Ascending aorta (tissue), 2 donors: ENCODE results near the gene PDE4B. TPM values are rescaled to one million over a fixed set of nuclear protein-coding genes. Genes with fewer than 3 reads are reported as not detected.

ENCODE experiments used
- DNase-seq, 2 donors: peaks; one replicate each; pipeline ENCODE4 v3.0.0-alpha.2; 2019; ENCODE audit warnings: low spot score in 2 of 2
- H3K27ac ChIP-seq, 2 donors: fragments of 200-600 bp; sonication (generic); one replicate each; pipeline ENCODE4 v1.5.1; 2016 to 2017; ENCODE audit warnings: mild to moderate bottlenecking in 1 of 2
- H3K27me3 ChIP-seq: fragments of 200-600 bp; sonication (generic); one replicate; pipeline ENCODE4 v1.5.1; 2017
- H3K36me3 ChIP-seq, 2 donors: fragments of 200-600 bp; sonication (generic); one replicate each; pipeline ENCODE4 v1.5.1; 2016
- H3K4me1 ChIP-seq, 2 donors: fragments of 200-600 bp; sonication (generic); one replicate each; pipeline ENCODE4 v1.5.1; 2016 to 2017; ENCODE audit warnings: mild to moderate bottlenecking in 1 of 2
- H3K4me3 ChIP-seq, 2 donors: fragments of 200-600 bp; sonication (generic); one replicate each; pipeline ENCODE4 v1.5.1; 2016 to 2017; ENCODE audit warnings: mild to moderate bottlenecking in 1 of 2
- H3K9me3 ChIP-seq, 2 donors: fragments of 200-600 bp; sonication (generic); one replicate each; pipeline ENCODE4 v1.5.1; 2016
- intact Hi-C: fragments of 100-400 bp; cut with DNase I; formaldehyde crosslinking; loops from one replicate; pipeline ENCODE4 v1.15.1; 2023
- total RNA-seq: library from RNA; depleted of rRNA; stranded (reverse); fragments of >200 nt; gene quantifications from one replicate; pipeline ENCODE4 v1.1.0, GENCODE V29; 2016
- TF ChIP-seq, protein P1 (sequence below), 3 experiments: fragments of 200-600 bp in 2 of 3; fragments of 450-650 bp in 1 of 3; sonication (generic) in 2 of 3; IDR thresholded peaks; one replicate each; pipeline ENCODE4 v1.5.1; 2016 to 2019; ENCODE audit warnings: antibody characterized with exemption in 3 of 3, mild to moderate bottlenecking in 1 of 3, moderate library complexity in 1 of 3

The PDE4B gene
- total RNA-seq, 1 donor from 2014 or later = 4.5 TPM

DNA sequence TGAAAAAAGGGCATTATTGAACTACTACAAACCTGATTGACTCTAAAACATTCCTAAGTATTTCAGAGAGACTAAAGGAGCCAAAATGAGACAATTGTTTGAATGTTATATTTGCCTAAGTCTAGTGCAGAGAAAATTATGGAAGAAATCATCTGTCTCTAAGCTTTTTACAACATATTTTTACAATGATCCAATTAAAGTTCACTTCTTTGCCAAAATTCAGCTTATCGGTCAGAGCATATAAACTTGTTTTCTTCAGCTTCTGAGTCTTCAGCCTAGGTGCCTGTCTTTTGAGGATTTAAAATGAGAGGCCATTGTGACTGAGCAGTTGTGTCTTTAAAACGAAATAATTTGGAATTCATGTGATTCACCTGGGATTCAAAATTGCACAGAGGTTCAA lies 560.1 kb downstream of the PDE4B start:
- TF ChIP-seq, protein P1, sequence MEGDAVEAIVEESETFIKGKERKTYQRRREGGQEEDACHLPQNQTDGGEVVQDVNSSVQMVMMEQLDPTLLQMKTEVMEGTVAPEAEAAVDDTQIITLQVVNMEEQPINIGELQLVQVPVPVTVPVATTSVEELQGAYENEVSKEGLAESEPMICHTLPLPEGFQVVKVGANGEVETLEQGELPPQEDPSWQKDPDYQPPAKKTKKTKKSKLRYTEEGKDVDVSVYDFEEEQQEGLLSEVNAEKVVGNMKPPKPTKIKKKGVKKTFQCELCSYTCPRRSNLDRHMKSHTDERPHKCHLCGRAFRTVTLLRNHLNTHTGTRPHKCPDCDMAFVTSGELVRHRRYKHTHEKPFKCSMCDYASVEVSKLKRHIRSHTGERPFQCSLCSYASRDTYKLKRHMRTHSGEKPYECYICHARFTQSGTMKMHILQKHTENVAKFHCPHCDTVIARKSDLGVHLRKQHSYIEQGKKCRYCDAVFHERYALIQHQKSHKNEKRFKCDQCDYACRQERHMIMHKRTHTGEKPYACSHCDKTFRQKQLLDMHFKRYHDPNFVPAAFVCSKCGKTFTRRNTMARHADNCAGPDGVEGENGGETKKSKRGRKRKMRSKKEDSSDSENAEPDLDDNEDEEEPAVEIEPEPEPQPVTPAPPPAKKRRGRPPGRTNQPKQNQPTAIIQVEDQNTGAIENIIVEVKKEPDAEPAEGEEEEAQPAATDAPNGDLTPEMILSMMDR (IDR thresholded peaks at IDR 0.05) = no peak
- intact Hi-C loops = loop anchor here (5.0 kb wide), 1 partner anchor 95 kb away; no protein-coding TSS in a partner anchor
- H3K27ac ChIP-seq = no peak overlapping the region
- H3K9me3 ChIP-seq = no peaks in the 10 kb centered on the region
- no peaks in the 10 kb centered on the region for H3K4me1 ChIP-seq
- no peaks in the 10 kb centered on the region for H3K27me3 ChIP-seq
- H3K36me3 ChIP-seq = no peaks in the 10 kb centered on the region
- no peak overlapping the region for H3K4me3 ChIP-seq
- no peak for DNase-seq

DNA sequence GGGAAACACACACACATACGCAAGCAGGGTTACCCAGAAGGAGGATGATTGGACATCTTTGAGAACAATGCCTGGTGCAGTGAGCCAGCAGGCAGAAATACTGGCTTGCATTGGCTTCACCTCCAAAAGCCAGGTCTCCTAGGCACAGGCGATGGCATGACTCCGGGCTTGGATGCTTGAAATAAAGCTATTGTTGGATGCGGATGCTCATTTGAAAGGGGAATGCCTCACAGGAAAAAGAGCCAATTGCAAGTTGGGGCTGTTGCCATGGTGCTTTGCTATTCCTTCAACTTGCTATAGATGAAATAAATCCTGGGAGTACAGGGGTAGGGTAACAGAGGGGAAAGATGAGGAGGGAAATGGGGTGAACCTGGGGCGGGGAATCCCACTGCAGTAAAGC lies 560.6 kb downstream of the PDE4B start:
- Histone ChIP-seq H3K4me3 (no peak overlapping the region), H3K4me1 (no peaks in the 10 kb centered on the region), H3K9me3 (no peaks in the 10 kb centered on the region), H3K27ac (no peak overlapping the region), H3K36me3 (no peaks in the 10 kb centered on the region), H3K27me3 (no peaks in the 10 kb centered on the region)
- intact Hi-C loops = loop anchor here (5.0 kb wide), 1 partner anchor 94 kb away; no protein-coding TSS in a partner anchor
- no peak for DNase-seq
- TF ChIP-seq, protein P1 (IDR thresholded peaks at IDR 0.05) = no peak

DNA sequence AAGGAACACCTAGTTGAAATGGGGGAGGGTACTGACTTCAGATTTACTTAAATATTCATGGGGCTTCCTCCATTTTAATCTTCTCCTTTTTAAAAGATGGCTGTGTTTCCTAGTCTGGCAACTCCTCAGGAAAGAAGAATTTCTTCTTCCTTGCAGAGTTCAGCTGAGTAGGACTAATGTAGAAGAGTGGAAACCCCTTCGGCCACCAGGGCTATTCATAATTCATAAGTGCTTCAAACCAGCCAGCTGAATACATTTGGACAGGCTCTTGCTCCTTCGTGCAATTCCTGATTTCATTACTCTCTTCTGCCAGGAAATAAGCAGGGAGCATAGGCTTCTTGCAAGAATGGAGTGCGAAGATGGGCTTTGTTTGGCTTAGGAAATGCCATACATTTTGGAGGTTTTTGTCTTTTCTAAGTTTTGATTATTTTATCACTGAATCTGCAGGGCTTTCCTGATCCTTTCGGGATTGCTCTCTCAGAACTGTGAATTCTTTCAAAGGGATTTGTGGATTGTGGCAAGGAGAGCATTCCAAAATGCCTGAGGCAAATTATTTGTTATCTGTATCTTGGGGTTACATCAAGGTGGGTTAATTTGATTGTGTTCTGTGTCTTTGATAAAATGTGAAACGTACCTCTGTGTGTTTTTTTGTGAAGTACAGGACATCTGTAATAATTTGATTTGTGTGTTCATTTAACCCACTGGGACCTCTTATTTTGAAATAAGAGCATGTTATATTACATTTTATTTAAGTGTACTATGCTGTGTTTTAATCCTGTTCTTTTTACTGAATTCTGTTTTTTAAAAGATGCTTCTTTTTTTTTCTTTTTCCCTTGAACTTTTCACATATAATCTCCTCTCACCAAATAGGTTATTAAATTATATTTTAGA lies 561.9 kb downstream of the PDE4B start:
- Histone ChIP-seq H3K27me3 (no peaks in the 10 kb centered on the region), H3K9me3 (no peaks in the 10 kb centered on the region), H3K36me3 (no peaks in the 10 kb centered on the region), H3K4me1 (no peaks in the 10 kb centered on the region), H3K4me3 (no peak overlapping the region), H3K27ac (no peak overlapping the region)
- intact Hi-C loops = loop anchor here (5.0 kb wide), 1 partner anchor 93 kb away; no protein-coding TSS in a partner anchor
- TF ChIP-seq, protein P1 (IDR thresholded peaks at IDR 0.05) = no peak
- DNase-seq = no peak

DNA sequence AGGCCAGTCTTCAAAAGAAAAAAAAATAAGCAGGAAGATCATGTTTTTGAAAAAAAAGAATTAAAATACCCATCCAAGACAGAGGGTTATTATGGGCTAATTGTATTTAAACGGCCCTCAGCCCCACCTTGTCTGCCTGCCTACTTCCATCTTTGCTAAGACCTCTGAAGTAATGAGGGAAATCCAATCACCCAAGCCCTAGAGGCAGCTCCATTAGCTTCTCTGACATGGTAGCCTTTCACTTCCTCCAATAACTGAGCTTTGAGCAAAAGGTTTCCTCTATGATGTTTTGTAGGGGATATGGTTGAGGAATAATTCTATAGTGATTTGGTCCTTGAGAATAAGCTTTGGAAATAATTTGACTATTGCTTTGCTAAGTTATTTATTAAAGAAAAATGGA lies 563.1 kb downstream of the PDE4B start:
- no peaks in the 10 kb centered on the region for H3K9me3 ChIP-seq
- intact Hi-C loops = no loop called here
- H3K36me3 ChIP-seq = no peaks in the 10 kb centered on the region
- H3K4me1 ChIP-seq = no peaks in the 10 kb centered on the region
- H3K27ac ChIP-seq = no peak overlapping the region
- H3K4me3 ChIP-seq = no peak overlapping the region
- H3K27me3 ChIP-seq = no peaks in the 10 kb centered on the region
- DNase-seq = no peak
- TF ChIP-seq, protein P1 (IDR thresholded peaks at IDR 0.05) = no peak

DNA sequence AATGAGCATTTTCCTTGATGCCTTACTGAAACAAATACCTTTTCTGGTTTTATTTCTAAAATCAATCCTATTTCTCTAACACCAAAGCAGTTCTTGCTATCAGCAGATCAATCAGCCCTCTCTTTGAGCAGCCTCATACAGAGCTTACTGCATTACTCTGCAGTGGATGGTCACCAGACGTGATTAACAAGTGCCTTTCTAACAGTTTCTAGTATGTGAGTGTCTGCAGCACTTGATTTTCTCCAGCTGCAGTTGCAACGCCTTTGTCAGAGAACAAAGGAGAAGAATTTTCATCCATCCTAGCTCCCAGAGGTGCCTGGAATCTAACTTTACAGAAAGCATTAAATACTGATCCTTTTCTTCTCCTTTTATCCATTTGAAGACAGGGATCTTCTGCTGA lies 563.9 kb downstream of the PDE4B start:
- intact Hi-C loops = no loop called here
- H3K9me3 ChIP-seq = no peaks in the 10 kb centered on the region
- no peaks in the 10 kb centered on the region for H3K4me1 ChIP-seq
- no peak for DNase-seq
- no peaks in the 10 kb centered on the region for H3K27me3 ChIP-seq
- no peak overlapping the region for H3K27ac ChIP-seq
- no peak overlapping the region for H3K4me3 ChIP-seq
- TF ChIP-seq, protein P1 (IDR thresholded peaks at IDR 0.05) = no peak
- H3K36me3 ChIP-seq = peaks cover 0 to 1% of the 10 kb centered on the region in 2 donors
